IMR-90 (cell line): ENCODE data around the gene GGT6. TPM values are rescaled to one million over a fixed set of nuclear protein-coding genes. Genes with fewer than 3 reads are reported as not detected.

Experiments
- ATAC-seq: fragments of 200-7000 bp; cut with Tn5 transposase; 2 replicates; pipeline ENCODE4 v1.9.1; 2020; ENCODE audit warnings: low read depth, mild to moderate bottlenecking, moderate library complexity
- BruUV-seq: library from RNA; stranded (reverse); fragments of 400-500 nt; replicated peaks from 2 replicates; lab custom pipeline; 2021; lab: Mats Ljungman, UMichigan
- CTCF ChIA-PET: fragments of 300-600 bp; formaldehyde crosslinking; extraction: SDS; loops from one replicate; lab custom pipeline; 2021; ENCODE audit warnings: antibody characterized with exemption; lab: Yijun Ruan, JAX
- POLR2A ChIA-PET: fragments of 300-600 bp; sonication (Branson Sonifier 250); formaldehyde crosslinking; loops from one replicate; lab custom pipeline; 2022; ENCODE audit warnings: antibody characterized with exemption; ENCODE audit not compliant: unreplicated experiment; lab: Charles Lee
- DNase-seq: peaks from one replicate; pipeline ENCODE4 v3.0.0; 2013
- H2AFZ ChIP-seq: replicated peaks from 2 replicates; pipeline ENCODE3; 2013; ENCODE audit warnings: low read length, mild to moderate bottlenecking; ENCODE audit not compliant: poor library complexity
- H2AK5ac ChIP-seq: 2 replicates; pipeline ENCODE4 v1.6.1; 2013; ENCODE audit warnings: low read depth, low read length, inconsistent platforms
- H2AK9ac ChIP-seq: replicated peaks from 2 replicates; pipeline ENCODE3; 2013; ENCODE audit warnings: mild to moderate bottlenecking, low read depth, low read length, moderate library complexity; ENCODE audit not compliant: poor library complexity
- H2BK120ac ChIP-seq: 2 replicates; pipeline ENCODE4 v1.6.1; 2013; ENCODE audit warnings: low read depth, low read length, inconsistent platforms
- H2BK15ac ChIP-seq: 3 replicates; pipeline ENCODE4 v1.6.1; 2013; ENCODE audit warnings: low read depth, low read length, inconsistent platforms
- H2BK20ac ChIP-seq: 2 replicates; pipeline ENCODE4 v1.6.1; 2013; ENCODE audit warnings: low read depth, mild to moderate bottlenecking, inconsistent platforms, low read length, moderate library complexity
- H2BK5ac ChIP-seq: 2 replicates; pipeline ENCODE4 v1.6.1; 2013; ENCODE audit warnings: mild to moderate bottlenecking, low read depth, low read length, inconsistent platforms; ENCODE audit not compliant: poor library complexity, severe bottlenecking
- H3K14ac ChIP-seq: replicated peaks from 2 replicates; pipeline ENCODE4 v1.6.1; 2013; ENCODE audit warnings: low read depth, low read length, inconsistent platforms
- H3K18ac ChIP-seq: 2 replicates; pipeline ENCODE4 v1.6.1; 2013; ENCODE audit warnings: low read depth, low read length, control low read depth
- H3K23ac ChIP-seq: 2 replicates; pipeline ENCODE4 v1.6.1; 2013; ENCODE audit warnings: low read depth, low read length, inconsistent platforms
- H3K27ac ChIP-seq: 2 replicates; pipeline ENCODE4 v1.5.1; 2013; ENCODE audit warnings: mild to moderate bottlenecking, control low read depth, low read length; ENCODE audit not compliant: insufficient read depth
- H3K27me3 ChIP-seq: 2 replicates; pipeline ENCODE4 v1.6.1; 2013; ENCODE audit warnings: low read length; ENCODE audit not compliant: control insufficient read depth, insufficient read depth
- H3K36me3 ChIP-seq: 2 replicates; pipeline ENCODE4 v1.6.1; 2013; ENCODE audit warnings: low read length, mixed read lengths; ENCODE audit not compliant: control insufficient read depth, insufficient read depth
- H3K4ac ChIP-seq: 2 replicates; pipeline ENCODE4 v1.6.1; 2013; ENCODE audit warnings: low read depth, low read length, inconsistent platforms
- H3K4me1 ChIP-seq: 2 replicates; pipeline ENCODE4 v1.6.1; 2013; ENCODE audit warnings: low read length, mixed read lengths; ENCODE audit not compliant: control insufficient read depth, insufficient read depth
- H3K4me2 ChIP-seq: 2 replicates; pipeline ENCODE4 v1.6.1; 2013; ENCODE audit warnings: low read depth, mild to moderate bottlenecking, control low read depth, low read length, moderate library complexity
- H3K4me3 ChIP-seq: 2 replicates; pipeline ENCODE4 v1.5.1; 2013; ENCODE audit warnings: low read depth, mild to moderate bottlenecking, control low read depth, low read length, moderate library complexity; ENCODE audit not compliant: insufficient read depth
- H3K56ac ChIP-seq: 2 replicates; pipeline ENCODE4 v1.6.1; 2013; ENCODE audit warnings: low read length, inconsistent platforms; ENCODE audit not compliant: insufficient read depth; ENCODE audit errors: extremely low read depth
- H3K79me1 ChIP-seq, 2 experiments: 2 replicates each; pipeline ENCODE4 v1.6.1; 2013; ENCODE audit warnings: low read length in 2 of 2, inconsistent platforms in 1 of 2, low read depth in 1 of 2
- H3K9ac ChIP-seq: 2 replicates; pipeline ENCODE4 v1.6.1; 2013; ENCODE audit warnings: low read depth, low read length, control low read depth
- H3K9me1 ChIP-seq: 2 replicates; pipeline ENCODE4 v1.6.1; 2013; ENCODE audit warnings: low read length, inconsistent platforms; ENCODE audit not compliant: insufficient read depth
- H3K9me3 ChIP-seq: 2 replicates; pipeline ENCODE4 v1.6.1; 2013; ENCODE audit warnings: low read length; ENCODE audit not compliant: control insufficient read depth, insufficient read depth
- H4K20me1 ChIP-seq: 2 replicates; pipeline ENCODE4 v1.6.1; 2013; ENCODE audit warnings: low read length, inconsistent platforms; ENCODE audit not compliant: insufficient read depth
- H4K5ac ChIP-seq: 2 replicates; pipeline ENCODE4 v1.6.1; 2013; ENCODE audit warnings: mild to moderate bottlenecking, low read depth, low read length, control low read depth
- H4K8ac ChIP-seq, 2 experiments: 2 replicates each; pipeline ENCODE4 v1.6.1; 2013; ENCODE audit warnings: low read depth in 2 of 2, low read length in 2 of 2, control low read depth in 1 of 2, inconsistent platforms in 1 of 2
- H4K91ac ChIP-seq: 2 replicates; pipeline ENCODE4 v1.6.1; 2013; ENCODE audit warnings: low read depth, low read length, inconsistent platforms; ENCODE audit not compliant: insufficient read depth
- BHLHE40 ChIP-seq: fragments of 150-350 bp; IDR thresholded peaks from 2 replicates; pipeline ENCODE4 v1.6.1; 2016; ENCODE audit warnings: mild to moderate bottlenecking, low read depth, low read length
- CEBPB ChIP-seq: IDR thresholded peaks from 2 replicates; pipeline ENCODE4 v1.6.1; 2012; ENCODE audit warnings: low read depth, low read length, improper control_type of control experiment
- CHD1 ChIP-seq: IDR thresholded peaks from 2 replicates; pipeline ENCODE4 v1.6.1; 2012; ENCODE audit warnings: low read depth, low read length, improper control_type of control experiment
- MAFK ChIP-seq: IDR thresholded peaks from 2 replicates; pipeline ENCODE4 v1.6.1; 2012; ENCODE audit warnings: low read depth, low read length, improper control_type of control experiment
- MAZ ChIP-seq: IDR thresholded peaks from 2 replicates; pipeline ENCODE4 v1.6.1; 2012; ENCODE audit warnings: low read depth, mild to moderate bottlenecking, low read length, improper control_type of control experiment, moderate library complexity, borderline replicate concordance
- MXI1 ChIP-seq: IDR thresholded peaks from 2 replicates; pipeline ENCODE4 v1.6.1; 2012; ENCODE audit warnings: low read depth, mild to moderate bottlenecking, low read length, moderate library complexity, borderline replicate concordance
- NFE2L2 ChIP-seq: fragments of 150-350 bp; IDR thresholded peaks from 2 replicates; pipeline ENCODE4 v1.6.1; 2016; ENCODE audit warnings: low read depth, mild to moderate bottlenecking, low read length
- POLR2A ChIP-seq: IDR thresholded peaks from 2 replicates; pipeline ENCODE4 v1.6.1; 2012; ENCODE audit warnings: mild to moderate bottlenecking, low read depth, low read length
- RCOR1 ChIP-seq: IDR thresholded peaks from 2 replicates; pipeline ENCODE4 v1.6.1; 2012; ENCODE audit warnings: mild to moderate bottlenecking, low read length, improper control_type of control experiment; ENCODE audit not compliant: insufficient replicate concordance
- RFX5 ChIP-seq: IDR thresholded peaks from 2 replicates; pipeline ENCODE4 v1.8.0; 2012; ENCODE audit warnings: low read depth, mild to moderate bottlenecking, low read length, moderate library complexity
- SMC3 ChIP-seq: fragments of 150-350 bp; IDR thresholded peaks from 2 replicates; pipeline ENCODE4 v1.6.1; 2016; ENCODE audit warnings: low read depth, mild to moderate bottlenecking, antibody characterized with exemption, low read length, moderate library complexity
- WGBS, 2 experiments: methylation state at CpG; one replicate each; pipeline versions ENCODE4 v1.1.5 to v1.1.7; 2013; ENCODE audit warnings: missing lambda C conversion rate in 2 of 2; ENCODE audit not compliant: insufficient read length in 1 of 2; ENCODE audit errors: extremely low coverage in 2 of 2; 5-methylcytosine and 5-hydroxymethylcytosine counted together
- dilution Hi-C: fragments of 300-500 bp; cut with HindIII; formaldehyde crosslinking; loops from one replicate; pipeline ENCODE4 v1.14.3; 2018; ENCODE audit warnings: low sequenced_read_pairs; ENCODE audit not compliant: unreplicated experiment
- in situ Hi-C: fragments of 300-500 bp; cut with MboI; formaldehyde crosslinking; loops from 3 replicates; pipeline ENCODE4 v1.14.3; 2019; ENCODE audit warnings: low sequenced_read_pairs, inconsistent platforms, mixed read lengths
- intact Hi-C: fragments of 100-400 bp; cut with micrococcal nuclease; formaldehyde crosslinking; loops from 2 replicates; pipeline ENCODE4 v1.10.0; 2022
- polyA plus RNA-seq, 3 experiments: library from polyadenylated mRNA; depleted of rRNA; stranded (reverse); fragments of >200 nt; gene quantifications; 2 replicates each; pipeline ENCODE4 v1.2.3, GENCODE V29; 2012; ENCODE audit warnings: low replicate concordance in 1 of 3
- total RNA-seq: library from RNA; depleted of rRNA; stranded (reverse); fragments of >200 nt; gene quantifications from 2 replicates; pipeline ENCODE4 v1.2.3, GENCODE V29; 2012
- TF ChIP-seq, protein P1 (sequence below): fragments of 150-350 bp; IDR thresholded peaks from 2 replicates; pipeline ENCODE4 v1.6.1; 2016; ENCODE audit warnings: low read depth, mild to moderate bottlenecking, low read length, moderate library complexity, borderline replicate concordance
- TF ChIP-seq, protein P2 (sequence below): fragments of 150-350 bp; IDR thresholded peaks from 2 replicates; pipeline ENCODE4 v1.6.1; 2017; ENCODE audit warnings: mild to moderate bottlenecking, antibody characterized with exemption, low read length, low read depth
- TF ChIP-seq, protein P3 (sequence below): conservative IDR thresholded peaks from 2 replicates; pipeline ENCODE4 v1.5.1; 2012; ENCODE audit warnings: mild to moderate bottlenecking, low read depth, low read length, improper control_type of control experiment

GGT6 gene
- total and polyA plus RNA-seq, 2 of the 4 experiments (the other 2 are of a cell fraction) = not detected

DNA sequence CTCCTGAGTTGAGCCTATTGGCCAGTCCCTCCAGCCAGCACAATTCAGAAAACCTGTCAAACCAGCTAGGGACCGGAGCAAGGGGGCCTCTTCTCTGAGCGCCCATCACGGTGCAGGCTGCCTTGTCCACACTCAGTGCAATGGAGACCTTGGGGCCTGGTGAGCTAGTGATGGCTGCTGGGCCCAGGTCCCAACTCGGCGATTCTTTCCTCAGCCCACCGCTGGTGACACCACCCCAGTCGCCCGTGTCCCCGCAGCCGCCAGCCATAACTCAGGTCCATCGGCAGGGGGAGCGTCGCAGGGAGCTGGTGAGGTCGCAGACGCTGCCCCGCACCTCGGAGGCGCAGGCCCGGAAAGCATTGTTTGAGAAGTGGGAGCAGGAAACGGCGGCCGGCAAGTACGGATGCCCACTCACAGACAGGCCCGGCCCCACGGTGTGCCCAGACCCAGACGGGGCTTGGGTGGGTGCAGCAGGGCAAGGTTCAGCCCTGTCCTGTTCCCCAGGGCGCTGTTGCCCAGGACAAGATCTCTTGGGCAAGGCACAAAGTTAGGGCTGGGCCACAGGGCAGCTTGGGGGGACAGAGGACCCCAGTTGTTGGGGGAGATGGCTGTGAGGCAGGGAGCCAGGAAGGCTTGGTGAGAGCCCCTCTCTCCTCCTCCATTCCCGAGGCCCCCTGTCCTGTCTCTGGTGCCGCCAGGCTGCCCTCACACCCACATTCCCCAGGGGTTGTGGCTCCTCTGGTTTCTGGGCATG, 34.7 kb upstream of the GGT6 start:
- Histone ChIP-seq H3K9me3 (no peaks in the 10 kb centered on the region), H3K18ac (no peak overlapping the region), H2BK5ac (no peak overlapping the region), H3K56ac (no peak overlapping the region), H3K4me1 (peaks cover 16% of the 10 kb centered on the region; the same call in 1 of the 2 replicates), H3K36me3 (no peaks in the 10 kb centered on the region), H2AFZ (no peak overlapping the region), H2BK120ac (no peak overlapping the region), H2BK15ac (no peak overlapping the region), H3K9me1 (peaks cover under 1% of the 10 kb centered on the region; the same call in 1 of the 2 replicates), H4K5ac (no peak overlapping the region), H4K8ac (no peak overlapping the region), H3K23ac (no peak overlapping the region), H3K4ac (no peak overlapping the region), H3K14ac (no peak overlapping the region), H3K9ac (no peak overlapping the region), H3K27me3 (peaks cover 32% of the 10 kb centered on the region), H3K4me2 (no peak overlapping the region), H3K79me1 (no peaks in the 10 kb centered on the region), H4K20me1 (no peaks in the 10 kb centered on the region), H3K27ac (no peak overlapping the region), H2AK5ac (no peak overlapping the region), H2BK20ac (no peak overlapping the region), H4K91ac (no peak overlapping the region), H2AK9ac (no peak overlapping the region), H3K4me3 (no peak overlapping the region)
- dilution Hi-C loops = no loop called here
- TF ChIP-seq BHLHE40 (no peak), RFX5 (no peak), MXI1 (no peak), SMC3 (no peak), CEBPB (no peak), RCOR1 (no peak), CHD1 (no peak), NFE2L2 (no peak), MAFK (no peak), MAZ (no peak), POLR2A (no peak)
- TF ChIP-seq, protein P1, sequence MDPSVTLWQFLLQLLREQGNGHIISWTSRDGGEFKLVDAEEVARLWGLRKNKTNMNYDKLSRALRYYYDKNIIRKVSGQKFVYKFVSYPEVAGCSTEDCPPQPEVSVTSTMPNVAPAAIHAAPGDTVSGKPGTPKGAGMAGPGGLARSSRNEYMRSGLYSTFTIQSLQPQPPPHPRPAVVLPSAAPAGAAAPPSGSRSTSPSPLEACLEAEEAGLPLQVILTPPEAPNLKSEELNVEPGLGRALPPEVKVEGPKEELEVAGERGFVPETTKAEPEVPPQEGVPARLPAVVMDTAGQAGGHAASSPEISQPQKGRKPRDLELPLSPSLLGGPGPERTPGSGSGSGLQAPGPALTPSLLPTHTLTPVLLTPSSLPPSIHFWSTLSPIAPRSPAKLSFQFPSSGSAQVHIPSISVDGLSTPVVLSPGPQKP = no peak
- TF ChIP-seq, protein P2, sequence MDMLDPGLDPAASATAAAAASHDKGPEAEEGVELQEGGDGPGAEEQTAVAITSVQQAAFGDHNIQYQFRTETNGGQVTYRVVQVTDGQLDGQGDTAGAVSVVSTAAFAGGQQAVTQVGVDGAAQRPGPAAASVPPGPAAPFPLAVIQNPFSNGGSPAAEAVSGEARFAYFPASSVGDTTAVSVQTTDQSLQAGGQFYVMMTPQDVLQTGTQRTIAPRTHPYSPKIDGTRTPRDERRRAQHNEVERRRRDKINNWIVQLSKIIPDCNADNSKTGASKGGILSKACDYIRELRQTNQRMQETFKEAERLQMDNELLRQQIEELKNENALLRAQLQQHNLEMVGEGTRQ = no peak
- TF ChIP-seq, protein P3, sequence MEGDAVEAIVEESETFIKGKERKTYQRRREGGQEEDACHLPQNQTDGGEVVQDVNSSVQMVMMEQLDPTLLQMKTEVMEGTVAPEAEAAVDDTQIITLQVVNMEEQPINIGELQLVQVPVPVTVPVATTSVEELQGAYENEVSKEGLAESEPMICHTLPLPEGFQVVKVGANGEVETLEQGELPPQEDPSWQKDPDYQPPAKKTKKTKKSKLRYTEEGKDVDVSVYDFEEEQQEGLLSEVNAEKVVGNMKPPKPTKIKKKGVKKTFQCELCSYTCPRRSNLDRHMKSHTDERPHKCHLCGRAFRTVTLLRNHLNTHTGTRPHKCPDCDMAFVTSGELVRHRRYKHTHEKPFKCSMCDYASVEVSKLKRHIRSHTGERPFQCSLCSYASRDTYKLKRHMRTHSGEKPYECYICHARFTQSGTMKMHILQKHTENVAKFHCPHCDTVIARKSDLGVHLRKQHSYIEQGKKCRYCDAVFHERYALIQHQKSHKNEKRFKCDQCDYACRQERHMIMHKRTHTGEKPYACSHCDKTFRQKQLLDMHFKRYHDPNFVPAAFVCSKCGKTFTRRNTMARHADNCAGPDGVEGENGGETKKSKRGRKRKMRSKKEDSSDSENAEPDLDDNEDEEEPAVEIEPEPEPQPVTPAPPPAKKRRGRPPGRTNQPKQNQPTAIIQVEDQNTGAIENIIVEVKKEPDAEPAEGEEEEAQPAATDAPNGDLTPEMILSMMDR = no peak
- WGBS, 2 experiments = 67% methylated on average over 5 of the region's 29 CpGs; no CpG with 5 or more reads in 1 of the 2 experiments
- DNase-seq (no peak), ATAC-seq (no peak)
- POLR2A ChIA-PET = no interaction called here
- BruUV-seq = no TSS peak
- CTCF ChIA-PET = interaction anchor here (0.6 kb wide), 1 partner anchor 8 kb away, joined by 3 read pairs; no protein-coding TSS in a partner anchor
- intact Hi-C loops = no loop called here
- in situ Hi-C loops = no loop called here
